GM19438 (cell line): ENCODE measurements around the gene CRYZL1.

Experiments
- ATAC-seq: cut with Tn5 transposase; IDR thresholded peaks from one replicate; pipeline ENCODE4 v1.9.1; 2021; ENCODE audit warnings: low read depth; ENCODE audit not compliant: unreplicated experiment

Gene CRYZL1

GRCh38 chr21:33662046-33662445, 20.5 kb upstream of the CRYZL1 start:
- ATAC-seq = no peak

- ATAC-seq = no peak
Measured at GRCh38 chr21:33661146-33661545, 19.6 kb upstream of the CRYZL1 start.

- ATAC-seq = no peak
Measured at GRCh38 chr21:33660406-33660805, 18.9 kb upstream of the CRYZL1 start.

- no peak for ATAC-seq
Measured at GRCh38 chr21:33659568-33659949, 18.0 kb upstream of the CRYZL1 start.

- ATAC-seq = no peak
Measured at GRCh38 chr21:33658919-33659567, 17.5 kb upstream of the CRYZL1 start.

GRCh38 chr21:33657124-33657820, 15.7 kb upstream of the CRYZL1 start:
- no peak for ATAC-seq

- ATAC-seq = no peak
Measured at GRCh38 chr21:33655588-33656221, 14.2 kb upstream of the CRYZL1 start.

- ATAC-seq = no peak
Measured at GRCh38 chr21:33654412-33654811, 12.9 kb upstream of the CRYZL1 start.

- ATAC-seq = no peak
Measured at GRCh38 chr21:33651965-33652680, 10.6 kb upstream of the CRYZL1 start.

- no peak for ATAC-seq
Measured at GRCh38 chr21:33650929-33651509, 9.5 kb upstream of the CRYZL1 start.

GRCh38 chr21:33650230-33650629, 8.7 kb upstream of the CRYZL1 start:
- no peak for ATAC-seq

GRCh38 chr21:33648555-33648954, 7.0 kb upstream of the CRYZL1 start:
- no peak for ATAC-seq

GRCh38 chr21:33647587-33647986, 6.0 kb upstream of the CRYZL1 start:
- no peak for ATAC-seq

GRCh38 chr21:33645730-33646129, 4.2 kb upstream of the CRYZL1 start:
- ATAC-seq = no peak

GRCh38 chr21:33644383-33645074, 3.0 kb upstream of the CRYZL1 start:
- no peak for ATAC-seq

- no peak for ATAC-seq
Measured at GRCh38 chr21:33643658-33644311, 2.2 kb upstream of the CRYZL1 start.

- no peak for ATAC-seq
Measured at GRCh38 chr21:33642896-33643657, 1.5 kb upstream of the CRYZL1 start.

GRCh38 chr21:33642027-33642895, 720 bp upstream of the CRYZL1 start, which contains the start of gene ITSN1:
ITSN1 (plus strand) TSS chr21:33642501; CDS start chr21:33718829, 76,328 bp downstream.
- ATAC-seq = peak; percentile 83
